ENCODE results near the gene PKIB. TPM values are rescaled to one million over a fixed set of nuclear protein-coding genes. Genes with fewer than 3 reads are reported as not detected.

Gene PKIB
- total and polyA plus RNA-seq, 2 donors (not counting 3 experiments of a cell fraction or from before 2014, with no cell fraction given): not detected

GRCh38 chr6:122648726-122649125, 38.5 kb downstream of the PKIB start:
- H2AFZ ChIP-seq (ENCODE audit: low read depth, low read length): no peak overlapping the region
- DNase-seq (ENCODE audit: low read depth, low spot score): no peak
- dilution Hi-C loops (cut with MboI; ENCODE audit: extremely low pct_ligation_motif_present, low sequenced_read_pairs) (no loop called here), intact Hi-C loops (cut with micrococcal nuclease) (no loop called here)
- FAIRE-seq: no peak
- CTCF ChIA-PET: no interaction called here
- H3K4me1 ChIP-seq (ENCODE audit: control insufficient read depth, extremely low read depth, insufficient read depth, low read length): no peaks in the 10 kb centered on the region
- no peaks in the 10 kb centered on the region for H3K9me1 ChIP-seq (replicated peaks; ENCODE audit: control insufficient read depth, extremely low read depth, insufficient read depth, low read length)
- H3K4me2 ChIP-seq (ENCODE audit: insufficient read depth, low read length): no peak overlapping the region
- H3K9me3 ChIP-seq (replicated peaks; ENCODE audit: control insufficient read depth, insufficient read depth, low read length): no peaks in the 10 kb centered on the region
- H3K36me3 ChIP-seq (ENCODE audit: control insufficient read depth in 2 of 2, extremely low read depth in 1 of 2, insufficient read depth in 2 of 2, low read length in 2 of 2): no peaks in the 10 kb centered on the region
- TF ChIP-seq GATA2 (IDR thresholded peaks at IDR 0.05; ENCODE audit: insufficient read depth, insufficient read length, low read depth, low read length) (no peak), POLR2A (IDR thresholded peaks at IDR 0.05; ENCODE audit: low read depth, low read length) (no peak), EZH2 (IDR thresholded peaks at IDR 0.05; ENCODE audit: borderline replicate concordance, low read depth, low read length, severe bottlenecking) (no peak), CTCF (IDR thresholded peaks at IDR 0.05; ENCODE audit: extremely low read depth in 1 of 2, insufficient read depth in 1 of 2, low read depth in 1 of 2, low read length in 2 of 2) (no peak), MYC (IDR thresholded peaks at IDR 0.05; ENCODE audit: low read depth, low read length) (no peak), MAX (IDR thresholded peaks at IDR 0.05; ENCODE audit: insufficient read depth, insufficient read length) (no peak), JUN (IDR thresholded peaks at IDR 0.05; ENCODE audit: borderline replicate concordance, insufficient read depth, insufficient read length, low read depth) (no peak), FOS (IDR thresholded peaks at IDR 0.05; ENCODE audit: borderline replicate concordance, insufficient read depth, low read length) (no peak), POLR2AphosphoS5 (IDR thresholded peaks at IDR 0.05; ENCODE audit: insufficient read depth, low read depth, low read length) (no peak)
- no peaks in the 10 kb centered on the region for H3K27me3 ChIP-seq (ENCODE audit: control insufficient read depth in 2 of 2, insufficient read depth in 2 of 2, low read length in 2 of 2)
- no peaks in the 10 kb centered on the region for H4K20me1 ChIP-seq (replicated peaks; ENCODE audit: control insufficient read depth, extremely low read depth, insufficient read depth, low read length)
- no TSS peak for BruUV-seq (replicated peaks)
- no peak overlapping the region for H3K4me3 ChIP-seq (replicated peaks in 1 of 3; ENCODE audit: insufficient read depth in 1 of 3, low read depth in 1 of 3, low read length in 3 of 3)
- POLR2A ChIA-PET: no interaction called here
- no peaks in the 10 kb centered on the region for H3K79me2 ChIP-seq (ENCODE audit: control insufficient read depth, insufficient read depth, low read length)
- H3K27ac ChIP-seq (ENCODE audit: insufficient read depth, low read depth, low read length): no peak overlapping the region
- H3K9ac ChIP-seq (replicated peaks; ENCODE audit: extremely low read depth, insufficient read depth, low read length): no peak overlapping the region

Data from endothelial cell of umbilical vein (primary cell).